ENCODE results near the gene ARAP1. TPM values are rescaled to one million over a fixed set of nuclear protein-coding genes. Genes with fewer than 3 reads are reported as not detected.

The ARAP1 gene
- total and polyA plus RNA-seq, 2 of the 8 experiments (the other 6 are each of a cell fraction or from before 2014, with no cell fraction given): 25.7 to 61.6 TPM

GRCh38 chr11:72787216-72788104 lies 35.3 kb upstream of the ARAP1 start:
- Histone ChIP-seq H3K4me1 (replicated peaks in 1 of 4; ENCODE audit: control insufficient read depth in 3 of 4, insufficient read depth in 4 of 4, low read length in 3 of 4) (peaks cover 0 to 7% (median 2%) of the 10 kb centered on the region in 4 experiments; a peak in 6 of 7 replicates), H3K23ac (ENCODE audit: insufficient read length) (no peak overlapping the region), H3K14ac (ENCODE audit: insufficient read length) (no peak overlapping the region), H3K4me2 (ENCODE audit: insufficient read depth in 1 of 2, low read depth in 2 of 2, low read length in 2 of 2) (peak overlapping the region; percentile 7; a peak in 1 of 4 replicates), H3K23me2 (ENCODE audit: low read depth, low read length) (peaks cover under 1% of the 10 kb centered on the region; the same call in 1 of the 2 replicates), H3K9ac (replicated peaks in 1 of 4; ENCODE audit: extremely low read depth in 1 of 4, low read depth in 3 of 4, low read length in 3 of 4) (no peak overlapping the region), H4K8ac (ENCODE audit: extremely low read depth, insufficient read depth, low read length) (no peak overlapping the region), H3K4ac (replicated peaks; ENCODE audit: insufficient read length, low read depth, low read length) (no peak overlapping the region), H2BK5ac (ENCODE audit: low read depth, low read length) (no peak overlapping the region), H2BK15ac (ENCODE audit: low read length) (no peak overlapping the region), H3K27me3 (replicated peaks in 1 of 4; ENCODE audit: control insufficient read depth in 3 of 4, extremely low read depth in 1 of 4, insufficient read depth in 3 of 4, low read length in 3 of 4) (no peaks in the 10 kb centered on the region), H2BK120ac (replicated peaks; ENCODE audit: low read depth, low read length) (no peak overlapping the region), H3K36me3 (ENCODE audit: control insufficient read depth in 2 of 4, insufficient read depth in 4 of 4, low read length in 3 of 4) (no peaks in the 10 kb centered on the region), H3K56ac (replicated peaks; ENCODE audit: insufficient read length, low read depth, low read length) (no peak overlapping the region), H2BK12ac (ENCODE audit: low read depth, low read length) (0 out of 2 replicates have a peak overlapping the region, but pooled peaks have one; percentile 44), H2AK5ac (ENCODE audit: low read depth, low read length) (no peak overlapping the region), H3K27ac (ENCODE audit: low read depth, low read length) (no peak overlapping the region), H3K9me3 (ENCODE audit: insufficient read depth in 2 of 2, low read depth in 1 of 2, low read length in 1 of 2) (no peaks in the 10 kb centered on the region), H4K91ac (replicated peaks; ENCODE audit: insufficient read length, low read length) (no peak overlapping the region), H3K79me2 (ENCODE audit: control insufficient read depth in 1 of 2, insufficient read depth in 2 of 2, low read length in 2 of 2) (no peaks in the 10 kb centered on the region), H3K4me3 (ENCODE audit: extremely low read depth in 1 of 4, insufficient read depth in 2 of 4, low read depth in 3 of 4, low read length in 4 of 4) (no peak overlapping the region), H4K20me1 (replicated peaks in 1 of 2; ENCODE audit: control insufficient read depth in 1 of 2, insufficient read depth in 2 of 2, low read length in 2 of 2) (no peaks in the 10 kb centered on the region), H4K5ac (ENCODE audit: insufficient read length, low read depth, low read length) (no peak overlapping the region), H2AFZ (ENCODE audit: low read length) (no peak overlapping the region), H3K18ac (ENCODE audit: extremely low read depth, low read length) (no peak overlapping the region), H3K79me1 (ENCODE audit: low read depth, low read length) (0 out of 2 replicates have a peak, but pooled peaks cover 2% of the 10 kb centered on the region), H2BK20ac (ENCODE audit: low read length) (no peak overlapping the region)
- ChIA-PET POLR2A (ENCODE audit: partially characterized antibody) (interaction anchor here (1.0 to 1.4 kb wide), 3 partner anchors 9 to 111 kb away, joined by 3 read pairs; no protein-coding TSS in a partner anchor), CTCF (ENCODE audit: partially characterized antibody) (interaction anchor here (0.6 to 3.4 kb wide), 27 partner anchors 8 to 1268 kb away, joined by 3 to 18 read pairs (median 4); partner anchors contain the start of gene ATG16L2)
- FAIRE-seq (peak; percentile 57), DNase-seq (ENCODE audit: low read depth in 1 of 2, low spot score in 2 of 2) (peak; percentile 54 to 82)
- 51% methylated on average over 16 of the region's 16 CpGs; no CpG with 5 or more reads in 1 of the 2 experiments for WGBS, 2 experiments (ENCODE audit: extremely low coverage in 1 of 2, insufficient coverage in 1 of 2, insufficient read length in 1 of 2, insufficient replicate concordance in 2 of 2, low coverage in 1 of 2, low lambda C conversion rate in 2 of 2, missing lambda C conversion rate in 1 of 2)
- TF ChIP-seq CHD2 (IDR thresholded peaks at IDR 0.05; ENCODE audit: low read length): no peak
- 0 out of 2 replicates have a peak, but pooled peaks have one; percentile 38 for TF ChIP-seq TCF12 (IDR thresholded peaks at IDR 0.05; ENCODE audit: low read depth, low read length)
- no peak for TF ChIP-seq POLR2AphosphoS5 (IDR thresholded peaks at IDR 0.05; ENCODE audit: low read depth, low read length)
- TF ChIP-seq ASH2L (IDR thresholded peaks at IDR 0.05; ENCODE audit: low read length): no peak
- TF ChIP-seq BRCA1 (IDR thresholded peaks at IDR 0.05; ENCODE audit: low read depth, low read length): no peak
- no peak for TF ChIP-seq MAFK (IDR thresholded peaks at IDR 0.05; ENCODE audit: low read depth, low read length)
- peak; percentile 44 to 62; a peak in 1 of 4 replicates for TF ChIP-seq HDAC2 (IDR thresholded peaks at IDR 0.05; ENCODE audit: borderline replicate concordance in 1 of 2, low read depth in 2 of 2, low read length in 2 of 2)
- no peak for TF ChIP-seq ATF2 (IDR thresholded peaks at IDR 0.05; ENCODE audit: low read length)
- no peak for TF ChIP-seq CREB1 (IDR thresholded peaks at IDR 0.05)
- TF ChIP-seq POU5F1 (IDR thresholded peaks at IDR 0.05; ENCODE audit: low read depth, low read length): no peak

Measured in H1 (cell line).